ENCODE data around the gene VPS50. TPM values are rescaled to one million over a fixed set of nuclear protein-coding genes. Genes with fewer than 3 reads are reported as not detected.
A peak's percentile ranks its signal among the peaks of the same experiment; 100 is the strongest.

VPS50 gene, protein sequence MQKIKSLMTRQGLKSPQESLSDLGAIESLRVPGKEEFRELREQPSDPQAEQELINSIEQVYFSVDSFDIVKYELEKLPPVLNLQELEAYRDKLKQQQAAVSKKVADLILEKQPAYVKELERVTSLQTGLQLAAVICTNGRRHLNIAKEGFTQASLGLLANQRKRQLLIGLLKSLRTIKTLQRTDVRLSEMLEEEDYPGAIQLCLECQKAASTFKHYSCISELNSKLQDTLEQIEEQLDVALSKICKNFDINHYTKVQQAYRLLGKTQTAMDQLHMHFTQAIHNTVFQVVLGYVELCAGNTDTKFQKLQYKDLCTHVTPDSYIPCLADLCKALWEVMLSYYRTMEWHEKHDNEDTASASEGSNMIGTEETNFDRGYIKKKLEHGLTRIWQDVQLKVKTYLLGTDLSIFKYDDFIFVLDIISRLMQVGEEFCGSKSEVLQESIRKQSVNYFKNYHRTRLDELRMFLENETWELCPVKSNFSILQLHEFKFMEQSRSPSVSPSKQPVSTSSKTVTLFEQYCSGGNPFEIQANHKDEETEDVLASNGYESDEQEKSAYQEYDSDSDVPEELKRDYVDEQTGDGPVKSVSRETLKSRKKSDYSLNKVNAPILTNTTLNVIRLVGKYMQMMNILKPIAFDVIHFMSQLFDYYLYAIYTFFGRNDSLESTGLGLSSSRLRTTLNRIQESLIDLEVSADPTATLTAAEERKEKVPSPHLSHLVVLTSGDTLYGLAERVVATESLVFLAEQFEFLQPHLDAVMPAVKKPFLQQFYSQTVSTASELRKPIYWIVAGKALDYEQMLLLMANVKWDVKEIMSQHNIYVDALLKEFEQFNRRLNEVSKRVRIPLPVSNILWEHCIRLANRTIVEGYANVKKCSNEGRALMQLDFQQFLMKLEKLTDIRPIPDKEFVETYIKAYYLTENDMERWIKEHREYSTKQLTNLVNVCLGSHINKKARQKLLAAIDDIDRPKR
- 42.7 TPM for total RNA-seq

DNA sequence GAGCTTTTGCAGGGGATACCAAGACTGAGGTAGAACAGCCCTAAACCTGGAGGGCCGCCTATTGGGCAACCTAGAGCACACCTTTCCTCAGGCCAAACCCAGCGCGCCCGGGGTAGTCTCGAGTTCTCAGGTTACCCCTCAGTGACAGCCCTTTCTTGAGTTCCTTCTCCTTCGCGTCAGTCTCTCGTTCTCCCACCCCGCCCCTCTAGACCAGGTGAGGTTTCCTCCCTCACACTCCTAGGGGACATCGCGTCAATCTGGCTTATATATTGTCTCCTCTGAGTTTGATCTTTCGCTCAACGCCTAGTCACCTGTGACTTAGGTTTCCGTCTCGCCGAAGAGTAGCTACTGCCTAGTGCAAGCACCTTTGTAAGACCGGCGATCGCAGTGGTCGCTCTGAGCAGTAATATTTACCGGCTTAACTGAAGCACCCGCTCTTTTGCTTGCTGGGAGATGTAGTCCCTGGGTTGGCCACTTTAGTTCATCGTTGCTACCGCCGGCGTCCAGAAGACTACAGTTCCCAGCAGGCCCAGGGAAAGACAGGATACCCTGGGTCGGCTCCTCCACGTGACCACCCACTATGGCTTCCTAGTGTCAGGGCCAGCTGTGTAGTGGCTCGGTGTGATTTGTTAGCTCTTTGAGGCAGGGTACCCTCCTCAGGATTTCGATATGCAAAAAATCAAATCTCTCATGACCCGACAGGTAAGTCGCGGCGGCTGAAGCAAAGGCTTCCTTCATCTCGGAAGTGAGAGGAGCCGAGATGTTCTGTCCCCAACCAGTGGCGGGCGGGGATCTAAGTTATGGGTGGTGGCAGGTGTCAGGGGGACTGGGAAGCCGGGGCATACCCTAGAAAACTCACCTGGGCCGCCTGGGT lies at the start of gene VPS50:
TSS of gene VPS50 (plus strand) at position 568 of the 874 bp plus-strand sequence. CDS start at position 670, 102 bp downstream.
- peak; percentile 94 for DNase-seq (ENCODE audit: low spot score)

DNA sequence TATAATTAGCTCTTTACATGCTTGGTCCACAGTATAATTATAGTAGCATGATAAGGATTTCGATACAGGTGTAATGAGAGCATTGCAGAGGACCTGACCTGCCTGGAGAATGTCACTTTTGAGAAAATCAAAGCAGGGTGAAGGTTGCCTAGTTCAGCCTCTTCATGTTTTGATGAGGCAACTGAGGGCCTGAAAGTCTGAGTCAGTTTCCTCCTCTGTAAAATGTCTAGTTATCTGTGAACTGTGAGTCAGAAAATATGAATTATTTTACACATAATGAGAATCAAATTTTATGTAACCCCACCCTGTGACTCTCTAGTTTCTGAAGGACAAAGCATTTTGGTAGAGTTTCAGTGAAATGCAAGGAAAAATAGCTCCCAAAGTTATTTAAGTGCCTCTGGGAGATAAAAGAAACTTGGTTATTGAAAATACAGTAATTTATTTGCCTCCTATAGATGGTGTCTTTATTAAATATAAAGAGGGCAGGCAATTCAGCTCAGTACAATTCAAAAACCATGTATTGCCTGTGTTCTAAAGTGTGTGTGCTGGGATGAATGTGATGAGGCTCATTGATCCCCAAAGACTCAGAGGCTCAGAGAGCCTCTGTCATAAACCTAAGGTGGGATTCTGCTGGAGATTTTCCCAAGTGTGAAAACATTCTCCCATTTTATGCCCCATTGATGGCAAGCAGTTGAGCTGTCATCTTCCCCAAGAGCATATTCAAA lies 46.7 kb upstream of the VPS50 start:
- no peak for DNase-seq (ENCODE audit: low spot score)

DNA sequence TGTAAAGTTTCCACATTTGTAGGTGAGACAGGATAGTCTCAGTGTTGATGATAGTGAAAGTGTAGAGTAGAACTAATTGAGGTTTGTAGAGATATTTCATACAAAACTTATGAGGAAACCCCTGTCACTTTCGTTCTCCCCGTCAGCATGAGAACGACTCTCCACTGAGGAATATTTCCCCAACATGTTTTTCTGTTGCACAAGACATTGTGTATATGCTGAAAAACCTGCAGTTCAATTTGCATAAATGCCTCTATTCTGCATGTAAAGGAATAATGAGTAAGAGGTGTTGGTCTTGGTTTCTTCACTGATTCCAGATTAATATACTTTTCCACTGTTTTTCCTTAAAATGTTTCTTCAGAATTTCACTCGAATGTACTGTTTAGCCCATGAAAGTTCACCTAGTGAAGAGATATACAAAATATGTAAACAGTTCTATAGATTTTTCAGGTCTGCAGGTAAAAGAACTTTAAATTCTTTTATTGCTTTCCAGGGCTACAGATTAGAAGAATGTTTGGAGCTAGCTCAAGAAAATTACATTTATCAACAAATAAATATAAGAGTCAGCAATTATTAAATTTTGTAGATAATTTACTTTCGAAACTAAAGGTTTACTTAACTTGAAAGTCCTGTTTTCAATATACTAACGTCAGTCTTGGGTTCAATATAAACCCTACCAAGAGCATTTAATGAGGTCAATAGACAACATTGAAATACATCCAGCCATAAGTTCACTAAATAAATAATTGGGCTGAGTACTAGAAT lies 43.1 kb upstream of the VPS50 start:
- no peak for DNase-seq (ENCODE audit: low spot score)

- DNase-seq (ENCODE audit: low spot score) = no peak
These were observed 37.8 kb upstream of the VPS50 start for GRCh38 chr7:93194386-93194785.

- DNase-seq (ENCODE audit: low spot score) = no peak
These were observed 35.8 kb upstream of the VPS50 start for GRCh38 chr7:93196336-93196735.

DNA sequence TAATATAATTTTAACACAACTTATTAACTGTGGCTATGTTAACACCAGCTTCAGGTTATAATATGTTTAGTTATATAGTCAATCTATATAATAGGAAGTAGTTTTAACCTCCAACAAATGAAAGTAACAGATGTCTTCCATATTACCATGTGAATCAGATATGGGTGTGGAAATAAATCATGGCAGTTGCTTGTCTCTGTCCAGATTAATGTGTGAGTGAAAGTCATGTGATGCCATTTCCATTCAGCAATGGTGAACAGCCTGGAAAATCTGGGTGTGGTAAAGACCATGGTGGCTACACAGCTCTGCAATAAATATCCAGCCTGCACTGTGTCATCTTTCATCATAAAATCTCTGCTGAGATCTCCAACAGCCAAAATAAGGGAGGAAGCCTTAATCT lies 33.7 kb upstream of the VPS50 start:
- DNase-seq (ENCODE audit: low spot score) = no peak

DNA sequence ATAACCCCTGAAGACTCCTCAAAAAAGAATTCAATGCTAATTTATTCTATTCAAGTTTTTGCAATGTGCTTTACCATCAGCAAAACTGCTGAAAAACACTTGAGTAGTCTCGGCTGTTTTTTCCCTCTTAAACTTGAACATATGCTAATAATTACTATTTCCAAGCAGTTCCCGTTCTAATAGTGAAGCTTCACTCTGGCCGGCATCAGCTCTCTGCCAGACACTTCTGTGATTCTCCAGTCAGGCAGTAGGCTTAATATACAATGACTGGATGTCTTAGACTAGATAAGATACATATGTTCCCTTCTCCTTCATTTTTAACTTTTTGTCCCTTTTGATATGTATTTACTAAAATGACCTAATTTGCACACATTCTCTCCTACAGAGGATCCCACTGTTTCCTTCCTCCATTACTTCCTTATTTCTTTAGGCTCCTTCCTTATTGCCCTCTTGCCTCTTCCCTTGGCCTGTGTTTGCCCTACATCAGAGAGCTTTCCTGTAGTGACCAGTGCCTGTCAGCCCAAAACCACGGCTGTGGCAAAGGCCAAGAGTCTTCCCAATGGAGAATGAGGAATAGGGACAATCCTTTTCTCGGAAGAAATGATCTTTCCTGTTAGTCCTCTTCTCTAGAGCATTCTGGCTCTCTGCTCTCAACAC lies 29.4 kb upstream of the VPS50 start:
- no peak for DNase-seq (ENCODE audit: low spot score)

DNA sequence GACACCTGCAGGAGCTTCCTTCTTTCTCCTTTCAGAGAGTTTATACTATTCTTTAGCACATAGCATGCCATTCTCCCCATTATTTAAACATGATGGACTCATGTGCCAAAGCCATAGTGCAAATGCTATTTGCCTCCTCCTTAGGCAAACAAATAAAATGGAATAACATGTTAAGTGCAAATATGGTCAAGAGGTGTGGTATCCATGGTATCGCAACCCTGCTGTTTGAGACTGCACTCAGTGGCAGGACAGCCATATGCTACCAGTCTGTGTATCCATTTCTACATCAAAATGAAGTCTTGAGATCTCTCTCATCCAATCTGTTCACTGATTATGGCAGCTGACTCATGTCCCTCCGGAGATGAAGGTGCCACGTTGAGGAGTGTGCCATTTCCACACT lies 28.7 kb upstream of the VPS50 start:
- no peak for DNase-seq (ENCODE audit: low spot score)

- no peak for DNase-seq (ENCODE audit: low spot score)
These were observed 27.1 kb upstream of the VPS50 start for GRCh38 chr7:93205046-93205445.

GRCh38 chr7:93211228-93211818 lies 20.8 kb upstream of the VPS50 start:
- DNase-seq (ENCODE audit: low spot score) = no peak

- DNase-seq (ENCODE audit: low spot score) = no peak
These were observed 19.3 kb upstream of the VPS50 start for GRCh38 chr7:93212881-93213280.

DNA sequence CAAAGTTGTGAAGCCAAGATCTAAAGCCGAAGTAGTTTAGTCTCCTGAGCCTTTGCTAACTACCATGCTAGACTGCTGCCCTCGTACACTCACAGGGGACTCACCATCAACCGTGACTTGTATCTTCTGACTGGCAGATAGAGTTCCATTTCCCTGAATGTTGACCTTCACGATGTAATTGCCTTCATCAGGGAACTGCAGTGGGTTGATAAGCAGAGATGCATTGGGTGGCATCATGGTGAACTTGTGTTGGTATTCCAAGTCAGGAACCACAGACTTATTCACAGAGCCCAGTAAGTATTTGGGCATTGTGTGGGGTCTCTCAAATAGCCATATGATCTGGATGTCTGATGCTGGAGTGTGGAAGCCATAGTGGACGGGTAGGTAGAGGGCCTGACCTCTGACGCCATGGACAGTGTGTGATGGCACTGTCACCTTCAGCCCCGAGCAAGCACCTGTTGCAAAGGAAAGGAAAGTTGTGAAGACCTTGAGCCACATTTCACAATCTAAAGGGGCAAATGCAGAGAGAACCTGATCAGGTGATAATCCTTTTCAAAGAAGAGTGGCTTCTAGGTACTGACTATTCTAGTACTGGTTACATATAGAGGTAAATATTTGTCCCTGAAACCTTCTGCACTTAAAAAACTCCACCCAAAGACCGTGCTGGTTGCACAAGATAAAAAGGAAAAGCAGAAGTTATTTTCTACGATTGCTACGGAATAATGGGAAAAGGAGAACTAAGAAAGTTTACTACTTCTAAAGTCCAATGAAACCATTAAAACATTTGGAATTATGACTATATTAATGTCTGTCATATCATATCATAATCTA lies 13.0 kb upstream of the VPS50 start:
- no peak for DNase-seq (ENCODE audit: low spot score)

GRCh38 chr7:93219868-93220267 lies 12.3 kb upstream of the VPS50 start:
- no peak for DNase-seq (ENCODE audit: low spot score)

DNA sequence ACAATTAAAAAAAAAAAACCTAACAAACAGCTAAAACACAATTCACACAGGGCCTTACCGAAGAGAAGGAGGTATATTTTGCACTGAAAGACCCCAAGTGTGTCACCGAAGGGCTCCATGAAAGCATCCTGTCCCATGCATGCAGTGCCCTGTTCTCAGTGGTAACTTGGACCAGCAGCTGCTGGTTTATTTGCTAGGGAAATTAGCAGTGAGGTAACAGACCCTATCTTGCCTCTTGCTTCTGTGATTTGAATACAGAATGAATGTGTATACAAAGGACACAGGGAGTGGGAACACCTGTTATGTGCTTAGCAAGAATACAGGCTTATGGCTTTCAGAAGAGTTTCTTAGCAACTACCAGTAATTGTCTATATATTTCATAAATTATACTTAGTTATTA lies 5.9 kb upstream of the VPS50 start, which contains the start of gene HEPACAM2:
TSS of gene HEPACAM2 (minus strand) at position 160 of the 400 bp plus-strand sequence.
- no peak for DNase-seq (ENCODE audit: low spot score)

DNA sequence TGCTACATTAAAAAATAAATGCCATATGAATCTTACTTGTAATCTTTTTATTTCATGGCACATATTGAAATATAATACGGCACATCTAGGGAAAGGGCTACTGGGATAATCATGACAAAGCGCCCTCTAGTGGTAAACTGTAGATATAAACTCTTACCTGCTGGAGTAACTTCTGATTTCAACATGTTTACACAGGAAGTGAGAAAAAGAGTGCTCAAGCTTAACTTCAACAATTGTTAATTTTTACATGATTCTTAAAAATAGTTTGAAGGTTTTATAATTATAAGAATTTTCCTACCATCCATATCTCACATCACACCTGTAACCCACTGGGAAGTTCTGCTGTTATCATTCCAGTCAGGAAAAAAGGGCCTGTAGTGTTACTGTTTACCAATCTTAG lies 3.9 kb upstream of the VPS50 start:
- DNase-seq (ENCODE audit: low spot score) = no peak

- DNase-seq (ENCODE audit: low spot score) = no peak
These were observed 907 bp upstream of the VPS50 start for GRCh38 chr7:93231259-93231658.

DNA sequence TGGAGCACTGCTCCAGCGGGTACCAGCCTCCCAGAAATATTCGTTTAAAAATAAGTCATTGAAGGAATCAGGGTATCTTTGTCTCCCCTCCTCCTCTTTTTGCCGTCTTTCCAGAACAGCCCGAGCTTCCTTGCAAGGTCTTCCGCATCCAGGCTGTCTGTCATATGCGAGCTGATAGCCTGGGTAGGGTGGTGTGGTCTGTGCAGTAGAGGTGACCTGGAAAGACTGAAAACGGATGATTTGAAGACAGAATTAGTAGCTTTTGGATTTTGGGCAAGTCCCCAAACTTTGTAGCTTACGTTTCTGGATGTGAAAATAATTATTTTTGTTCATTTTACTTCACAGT lies 480 bp downstream of the VPS50 start:
- no peak for DNase-seq (ENCODE audit: low spot score)

GRCh38 chr7:93235541-93235940 lies 3.4 kb downstream of the VPS50 start:
- no peak for DNase-seq (ENCODE audit: low spot score)
